HG02852 (cell line): ENCODE results near the gene CAST.

Experiments used
- ATAC-seq: cut with Tn5 transposase; IDR thresholded peaks from one replicate; pipeline ENCODE4 v1.9.1; 2021; ENCODE audit warnings: mild to moderate bottlenecking, moderate library complexity; ENCODE audit not compliant: unreplicated experiment

The CAST gene

GRCh38 chr5:96664669-96665068 lies 2.5 kb downstream of the CAST start:
- ATAC-seq: no peak

DNA sequence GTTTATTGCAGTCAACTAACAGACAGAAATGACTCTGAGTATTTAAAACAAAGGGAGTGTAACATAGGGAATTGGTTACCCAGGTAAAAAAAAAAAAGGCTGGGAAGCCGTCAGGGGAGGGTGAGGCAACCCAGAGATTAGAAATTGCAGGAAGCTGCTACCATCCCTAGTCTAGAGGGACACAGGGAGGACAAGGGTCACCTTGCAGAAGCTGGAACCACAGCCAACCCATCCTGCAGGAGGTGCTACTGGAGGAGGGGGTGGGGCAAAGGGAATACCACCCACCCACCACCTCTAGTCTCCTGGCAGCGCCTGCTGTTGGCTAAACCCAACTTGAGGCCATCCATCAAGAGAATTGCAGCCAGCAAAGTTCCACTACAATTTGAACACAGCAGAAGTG lies 6.5 kb downstream of the CAST start:
- ATAC-seq: no peak

- no peak for ATAC-seq
These were observed 7.7 kb downstream of the CAST start for GRCh38 chr5:96669909-96670308.

- no peak for ATAC-seq
These were observed 9.3 kb downstream of the CAST start for GRCh38 chr5:96671441-96671840.

DNA sequence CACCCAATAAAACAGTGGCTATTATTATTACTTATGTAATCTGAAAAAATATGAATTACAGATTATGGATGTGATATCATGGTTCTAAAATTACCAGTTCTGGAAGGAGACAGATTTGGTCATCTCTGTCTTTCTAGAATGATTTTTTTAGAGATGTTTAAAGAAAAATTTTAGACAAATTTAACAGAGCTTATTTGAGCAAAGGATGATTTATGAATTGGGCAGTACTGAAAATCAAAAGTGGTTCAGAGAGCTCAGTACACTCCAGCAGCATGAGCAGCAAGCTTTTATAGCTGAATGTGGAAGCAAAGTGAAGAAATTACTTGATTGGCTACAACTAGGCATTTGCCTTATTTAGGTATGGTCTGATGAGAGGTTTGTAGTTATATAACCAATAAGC lies 11.0 kb downstream of the CAST start:
- no peak for ATAC-seq

- no peak for ATAC-seq
These were observed 13.7 kb downstream of the CAST start for GRCh38 chr5:96675882-96676281.

GRCh38 chr5:96677496-96677895 lies 15.3 kb downstream of the CAST start:
- no peak for ATAC-seq

DNA sequence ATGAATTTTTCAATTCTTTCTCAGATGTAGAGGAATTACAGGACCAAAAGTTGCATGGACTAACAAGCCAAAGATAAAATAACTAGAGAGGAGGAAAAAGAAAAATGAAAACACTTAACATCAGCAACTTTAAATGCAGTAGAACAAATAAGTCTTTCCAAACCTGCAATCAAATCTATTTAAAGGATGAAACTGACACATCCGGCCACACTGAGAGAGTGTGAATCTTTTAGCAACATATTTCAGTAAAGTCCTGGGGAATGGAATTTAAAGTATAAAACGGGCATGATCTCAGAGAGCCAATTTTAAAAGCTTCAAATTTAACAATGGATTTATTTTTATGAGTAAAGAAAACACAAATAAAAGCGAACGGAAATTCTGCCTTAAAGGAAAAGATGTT lies 17.1 kb downstream of the CAST start:
- ATAC-seq: no peak

GRCh38 chr5:96680759-96681470 lies 18.7 kb downstream of the CAST start:
- ATAC-seq: no peak

DNA sequence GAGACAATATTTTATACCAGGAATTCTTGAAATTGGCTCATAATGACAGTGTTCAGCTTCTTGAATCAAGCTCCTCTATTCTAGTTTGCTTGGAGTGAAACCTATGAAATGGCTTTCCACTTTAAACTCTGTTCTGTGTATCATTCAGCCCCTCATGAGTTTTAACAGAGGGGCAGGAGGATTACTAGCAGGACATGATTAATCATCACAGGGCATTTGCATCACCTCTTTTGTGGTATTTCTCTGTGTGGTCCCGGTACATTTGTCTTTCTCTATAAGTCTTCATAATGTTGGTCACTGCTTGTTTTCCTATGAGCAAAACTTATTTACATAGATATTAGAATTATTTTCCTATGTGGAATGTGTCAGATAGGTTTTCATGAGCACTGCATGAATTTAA lies 21.2 kb downstream of the CAST start:
- no peak for ATAC-seq

- ATAC-seq: no peak
These were observed 21.6 kb downstream of the CAST start for GRCh38 chr5:96683810-96684209.

DNA sequence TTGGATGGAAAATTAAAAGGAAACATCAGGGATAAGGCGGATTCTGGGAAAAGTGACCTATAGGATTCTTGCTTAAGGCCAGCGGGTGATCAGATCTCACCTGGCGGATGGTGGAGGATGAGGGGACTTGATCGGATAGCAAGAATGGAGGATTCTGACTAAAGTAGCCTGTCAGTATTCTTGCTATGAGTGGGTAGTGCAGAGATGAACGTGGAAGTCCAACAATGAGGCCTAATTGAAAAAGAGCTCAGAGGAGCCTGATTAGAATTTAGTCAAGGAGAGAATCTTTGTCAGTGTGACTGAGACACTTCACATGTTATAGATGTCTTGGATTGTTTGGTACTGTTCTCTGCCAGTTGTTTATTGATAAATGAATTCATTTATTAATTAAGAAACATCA lies 24.9 kb downstream of the CAST start:
- ATAC-seq: no peak

- ATAC-seq: peak; percentile 91
These were observed 25.8 kb downstream of the CAST start for GRCh38 chr5:96687812-96688453.

DNA sequence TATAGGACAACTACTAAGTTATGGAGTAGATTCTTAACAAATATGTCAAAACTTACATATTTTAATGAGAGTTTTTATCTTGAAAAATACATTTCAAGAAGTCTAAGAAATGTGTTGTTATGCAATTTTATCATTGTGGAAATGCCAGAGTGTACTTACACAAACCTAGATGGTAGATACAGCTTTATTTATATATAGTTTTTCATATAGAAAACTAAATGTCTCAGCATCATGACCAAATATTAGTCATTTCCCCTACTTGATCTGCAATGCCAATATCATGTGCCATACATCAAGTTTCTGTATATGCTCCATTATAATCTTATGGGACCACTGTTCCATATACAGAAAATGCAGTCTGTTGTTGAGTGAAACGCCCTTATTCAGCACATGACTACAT lies 28.7 kb downstream of the CAST start:
- no peak for ATAC-seq

- ATAC-seq: no peak
These were observed 29.5 kb downstream of the CAST start for GRCh38 chr5:96691503-96692303.

DNA sequence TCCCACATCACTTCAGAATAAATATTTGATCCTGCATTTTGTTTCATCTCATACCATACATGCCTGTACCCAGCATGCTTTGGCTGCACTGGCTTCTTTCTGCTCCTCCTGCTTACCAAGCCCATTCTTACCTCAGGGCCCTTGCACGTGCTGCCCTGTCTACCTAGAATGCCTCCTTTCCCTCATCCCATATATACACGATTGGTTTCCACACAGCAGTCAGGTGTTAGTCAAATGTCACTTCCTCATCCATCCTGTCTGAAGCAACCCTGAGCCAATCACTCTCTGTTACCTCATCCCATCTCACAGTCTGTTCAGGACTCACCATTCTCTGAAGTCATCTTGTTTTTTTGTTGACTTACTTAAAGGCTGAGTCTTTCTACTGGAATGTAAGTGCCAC lies 30.3 kb downstream of the CAST start:
- ATAC-seq: no peak

DNA sequence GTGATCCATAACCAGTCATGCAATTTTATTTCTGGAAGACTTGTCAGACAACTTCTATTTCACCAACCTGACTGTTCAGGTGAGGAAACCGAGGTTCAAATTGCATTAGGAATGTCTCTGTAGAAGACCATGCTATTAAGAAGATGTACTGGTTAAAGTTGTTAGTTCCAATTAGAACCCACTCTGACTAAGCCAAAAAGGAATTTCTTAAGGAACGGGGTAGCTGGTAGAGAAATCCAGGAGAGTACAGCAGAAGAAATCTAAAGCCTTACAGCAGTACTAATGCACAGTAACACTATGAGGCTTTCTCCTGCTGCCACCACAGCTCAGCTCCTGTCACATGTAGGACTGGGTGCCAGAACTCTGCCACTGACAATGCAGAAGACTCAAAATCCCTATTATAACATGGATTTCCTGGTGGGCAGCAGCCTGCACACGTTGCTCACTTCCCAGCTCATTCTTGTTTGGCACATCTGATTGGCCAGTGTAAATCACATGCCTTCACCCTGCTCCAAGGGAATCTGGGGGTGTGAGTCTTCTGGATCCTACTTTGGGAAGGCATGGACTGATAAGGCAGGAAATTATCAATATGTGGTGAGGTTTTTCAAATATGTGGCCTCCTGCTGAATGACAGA lies 37.1 kb downstream of the CAST start:
- ATAC-seq: no peak

DNA sequence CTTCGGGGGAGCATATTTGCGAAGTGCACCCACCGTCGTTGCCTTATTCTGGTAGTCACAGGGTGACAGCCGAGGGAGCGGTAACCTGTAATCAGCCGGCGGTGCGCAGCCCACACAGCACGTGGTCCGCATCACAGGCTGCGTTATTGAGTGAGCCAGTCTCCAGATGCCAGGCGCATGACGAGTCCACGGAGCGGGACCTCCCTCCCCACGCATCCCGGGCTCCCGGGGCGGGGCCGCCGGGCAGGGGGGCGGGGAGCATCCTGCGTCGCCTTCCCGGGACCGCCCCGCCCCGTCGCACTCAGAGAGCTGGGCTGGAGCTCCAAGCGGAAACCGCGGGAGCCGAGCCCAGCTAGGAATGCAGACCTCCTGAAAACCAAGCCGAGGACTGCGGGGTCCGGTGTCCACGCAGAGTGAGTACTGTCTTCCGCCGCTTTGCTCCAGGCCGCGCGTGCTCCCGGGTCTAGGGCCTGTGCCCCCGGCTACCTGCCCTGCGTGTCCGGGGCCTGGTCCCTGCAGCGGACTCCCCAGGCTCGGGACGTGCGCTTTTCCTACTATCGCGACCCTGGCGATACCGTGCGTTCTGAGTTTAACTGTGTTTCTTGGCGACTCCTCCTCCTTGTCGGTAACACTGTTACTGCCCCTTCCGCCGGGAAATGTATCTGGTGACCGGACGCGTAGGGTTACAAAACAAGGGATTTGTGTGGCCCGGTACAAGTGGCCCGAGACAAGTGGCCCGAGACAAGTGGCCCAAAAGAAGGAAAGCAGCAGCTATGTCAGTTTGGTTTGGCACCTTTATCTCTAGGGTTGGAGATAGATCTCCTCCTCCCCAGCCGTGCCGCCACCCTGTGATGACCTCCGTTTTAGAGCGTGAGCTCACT lies 40.6 kb downstream of the CAST start:
- peak; percentile 63 for ATAC-seq

DNA sequence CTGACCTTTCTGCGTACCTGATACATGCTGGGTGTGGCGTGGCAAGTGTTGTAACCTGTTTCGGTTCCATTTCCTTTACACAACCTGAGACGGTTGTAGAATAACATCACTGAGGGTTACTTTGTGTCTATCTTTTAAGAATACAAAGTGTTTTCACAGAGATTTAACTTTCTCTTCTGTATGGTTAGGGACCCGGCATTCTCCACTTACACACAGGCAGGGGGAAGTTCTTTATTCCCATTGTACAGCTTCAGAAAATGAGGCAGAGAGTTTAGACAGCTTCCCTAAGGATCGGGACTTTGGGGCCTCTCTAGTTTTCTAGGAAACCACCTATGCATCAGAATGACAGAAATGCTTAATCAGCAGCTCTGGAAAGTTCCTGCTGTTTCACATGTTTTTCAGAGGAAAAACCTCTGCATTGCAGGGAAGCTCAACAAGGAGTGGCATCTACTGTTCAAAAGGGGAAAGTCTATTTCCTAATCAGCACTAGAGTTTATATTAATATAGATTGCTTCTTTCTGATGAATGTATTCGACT lies 41.3 kb downstream of the CAST start:
- peak; percentile 79 for ATAC-seq

GRCh38 chr5:96703995-96704394 lies 41.8 kb downstream of the CAST start:
- no peak for ATAC-seq
